K562 (cell line): ENCODE results near the gene DPH2. TPM values are rescaled to one million over a fixed set of nuclear protein-coding genes. Genes with fewer than 3 reads are reported as not detected.

Experiments
- ATAC-seq: fragments of 200-7000 bp; cut with Tn5 transposase; 3 replicates; pipeline ENCODE4 v1.9.1; 2020; ENCODE audit warnings: moderate library complexity
- BruUV-seq: library from RNA; stranded (reverse); fragments of 400-500 nt; replicated peaks from 2 replicates; lab custom pipeline; 2021; lab: Mats Ljungman, UMichigan
- CTCF ChIA-PET: fragments of 300-600 bp; formaldehyde crosslinking; extraction: SDS; loops from one replicate; lab custom pipeline; 2021; ENCODE audit warnings: low intra/inter-chr PET ratio; lab: Yijun Ruan, JAX
- POLR2A ChIA-PET: fragments of 300-600, 350-650 bp; sonication (Branson Sonifier 250); formaldehyde crosslinking; extraction: SDS; loops from one replicate; lab custom pipeline; 2021; ENCODE audit warnings: antibody characterized with exemption, inconsistent platforms; lab: Yijun Ruan, JAX
- DNase-seq, 4 experiments: peaks; one replicate each; pipeline versions ENCODE4 v3.0.0 to v3.0.0-alpha.2; 2011 to 2018; ENCODE audit warnings: low spot score in 3 of 4, mixed read lengths in 3 of 4; ENCODE audit errors: extremely low read depth in 1 of 4
- FAIRE-seq: peaks from 2 replicates; lab custom pipeline; 2011; peaks lifted over from hg19 to GRCh38; lab: Jason Lieb, UNC
- H2AFZ ChIP-seq: 2 replicates; pipeline ENCODE4 v1.6.0; 2011; ENCODE audit warnings: low read depth, low read length, control low read depth, inconsistent platforms
- H3K27ac ChIP-seq: fragments of 200-600 bp; 3 replicates; pipeline ENCODE4 v1.8.0; 2011; ENCODE audit warnings: low read depth, mild to moderate bottlenecking, control low read depth, inconsistent platforms, low read length, moderate library complexity, mixed read lengths; ENCODE audit errors: extremely low read depth
- H3K27me3 ChIP-seq, 2 experiments: fragments of 300-600 bp in 1 of 2; 2 replicates in 1 of 2; 3 replicates in 1 of 2; pipeline versions ENCODE4 v1.6.0 to v1.8.0; 2011; ENCODE audit warnings: inconsistent platforms in 2 of 2, low read length in 2 of 2, mild to moderate bottlenecking in 1 of 2, mixed read lengths in 1 of 2, moderate library complexity in 1 of 2; ENCODE audit not compliant: control insufficient read depth in 2 of 2, insufficient read depth in 2 of 2
- H3K36me3 ChIP-seq: fragments of 300-600 bp; 3 replicates; pipeline ENCODE4 v1.8.0; 2011; ENCODE audit warnings: mild to moderate bottlenecking, low read length, inconsistent platforms; ENCODE audit not compliant: control insufficient read depth, insufficient read depth
- H3K4me1 ChIP-seq, 2 experiments: fragments of 200-600 bp in 1 of 2; replicated peaks in 1 of 2; 2 replicates in 1 of 2; 3 replicates in 1 of 2; pipeline versions ENCODE4 v1.5.1 to v1.8.0; 2011; ENCODE audit warnings: inconsistent platforms in 2 of 2, low read length in 2 of 2, mild to moderate bottlenecking in 1 of 2, mixed read lengths in 1 of 2, moderate library complexity in 1 of 2; ENCODE audit not compliant: control insufficient read depth in 2 of 2, insufficient read depth in 2 of 2
- H3K4me2 ChIP-seq: 2 replicates; pipeline ENCODE4 v1.6.1; 2011; ENCODE audit warnings: low read length, control low read depth, inconsistent platforms, mixed read lengths; ENCODE audit not compliant: insufficient read depth
- H3K4me3 ChIP-seq: fragments of 200-600 bp; sonication (generic), shearing (Covaris generic); 2 replicates; pipeline ENCODE4 v1.5.1; 2016; ENCODE audit warnings: control low read depth, inconsistent platforms
- H3K79me2 ChIP-seq: fragments of 200-600 bp; 3 replicates; pipeline ENCODE4 v1.8.0; 2011; ENCODE audit warnings: low read length, inconsistent platforms; ENCODE audit not compliant: control insufficient read depth, insufficient read depth
- H3K9ac ChIP-seq, 2 experiments: 2 replicates each; pipeline versions ENCODE4 v1.6.0 to v1.6.1; 2011; ENCODE audit warnings: low read depth in 2 of 2, low read length in 2 of 2, control low read depth in 1 of 2, inconsistent platforms in 1 of 2, mild to moderate bottlenecking in 1 of 2, mixed read lengths in 1 of 2; ENCODE audit not compliant: insufficient read depth in 1 of 2
- H3K9me1 ChIP-seq: one replicate; pipeline ENCODE4 v1.6.0; 2011; ENCODE audit warnings: inconsistent platforms, mild to moderate bottlenecking, low read length, moderate library complexity; ENCODE audit not compliant: control insufficient read depth, insufficient read depth
- H3K9me3 ChIP-seq: replicated peaks from 2 replicates; pipeline ENCODE4 v1.5.1; 2011; ENCODE audit warnings: low read depth, low read length, inconsistent platforms; ENCODE audit not compliant: control insufficient read depth, insufficient read depth
- H4K20me1 ChIP-seq: replicated peaks from 2 replicates; pipeline ENCODE4 v1.6.1; 2011; ENCODE audit warnings: low read length, inconsistent platforms, mixed read lengths; ENCODE audit not compliant: control insufficient read depth, insufficient read depth
- ARID3B ChIP-seq: fragments of 250-450 bp; sonication (Bioruptor Pico); IDR thresholded peaks from 2 replicates; pipeline ENCODE4 v1.4.0; 2020; ENCODE audit warnings: borderline replicate concordance
- E2F3 ChIP-seq: fragments of 250-450 bp; sonication (Bioruptor Pico); IDR thresholded peaks from 2 replicates; pipeline ENCODE4 v1.4.0; 2020; ENCODE audit warnings: mild to moderate bottlenecking
- FOXJ2 ChIP-seq: fragments of 200-800 bp; sonication (Bioruptor generic); IDR thresholded peaks from 2 replicates; pipeline ENCODE4 v1.6.1; 2016; ENCODE audit warnings: missing genetic modification characterization, missing compliant biosample characterization
- ID3 ChIP-seq, 2 experiments: fragments of 250-450 bp in 1 of 2; fragments of 450-650 bp in 1 of 2; sonication (Bioruptor Pico) in 1 of 2; IDR thresholded peaks; 2 replicates each; pipeline versions ENCODE4 v1.6.1 to v1.8.0; 2016 to 2021; ENCODE audit warnings: mild to moderate bottlenecking in 2 of 2, moderate library complexity in 2 of 2, missing compliant biosample characterization in 1 of 2, missing genetic modification characterization in 1 of 2
- NCOA2 ChIP-seq, 2 experiments: fragments of 450-650 bp; IDR thresholded peaks; 2 replicates each; pipeline ENCODE4 v1.6.1; 2018; ENCODE audit warnings: mild to moderate bottlenecking in 2 of 2, moderate library complexity in 1 of 2; ENCODE audit not compliant: partially characterized antibody in 2 of 2
- RAD21 ChIP-seq, 2 experiments: fragments of 250-450 bp in 1 of 2; fragments of 450-650 bp in 1 of 2; sonication (Bioruptor Pico) in 1 of 2; formaldehyde crosslinking in 1 of 2; IDR thresholded peaks in 1 of 2; conservative IDR thresholded peaks in 1 of 2; 2 replicates each; pipeline versions ENCODE4 v1.4.0 to v1.8.0; 2020 to 2022; ENCODE audit warnings: mild to moderate bottlenecking in 2 of 2, moderate library complexity in 1 of 2
- SIN3A ChIP-seq, 2 experiments: fragments of 150-350 bp in 1 of 2; IDR thresholded peaks; 2 replicates each; pipeline ENCODE4 v1.6.1; 2011 to 2016; ENCODE audit warnings: borderline replicate concordance in 2 of 2, low read depth in 2 of 2, low read length in 2 of 2, mild to moderate bottlenecking in 2 of 2, moderate library complexity in 2 of 2; ENCODE audit not compliant: control insufficient read depth in 1 of 2
- SRSF9 ChIP-seq: fragments of 200-400 bp; formaldehyde crosslinking; IDR thresholded peaks from 2 replicates; pipeline ENCODE4 v1.6.1; 2017; ENCODE audit warnings: low read depth, low read length, borderline replicate concordance
- ZNF785 ChIP-seq: fragments of 250-450 bp; sonication (Bioruptor Pico); IDR thresholded peaks from 2 replicates; pipeline ENCODE4 v1.4.0; 2020; ENCODE audit warnings: mild to moderate bottlenecking
- ZNF830 ChIP-seq: fragments of 250-450 bp; sonication (Bioruptor Pico); IDR thresholded peaks from 2 replicates; pipeline ENCODE4 v1.5.0; 2021; ENCODE audit warnings: mild to moderate bottlenecking
- WGBS: fragments of 100-300 bp; shearing (Covaris generic); methylation state at CpG from one replicate; pipeline ENCODE4 v1.1.6; 2016; ENCODE audit warnings: low coverage, mixed read lengths; ENCODE audit not compliant: insufficient coverage; ENCODE audit errors: missing lambda C conversion rate; 5-methylcytosine and 5-hydroxymethylcytosine counted together
- in situ Hi-C: fragments of 300-500 bp; cut with MboI; formaldehyde crosslinking; loops from 4 replicates; pipeline ENCODE4 v1.15.0; 2018; ENCODE audit warnings: inconsistent platforms, mixed read lengths
- intact Hi-C: fragments of 100-400 bp; cut with micrococcal nuclease; formaldehyde crosslinking; loops from 2 replicates; pipeline ENCODE4 v1.14.2; 2022
- polyA plus RNA-seq, 8 experiments: library from polyadenylated mRNA; depleted of rRNA in 4 of 8; stranded (reverse) in 5 of 8; unstranded in 3 of 8; fragments of >200 nt; fragmentation: Nextera tagmentation in 2 of 8; fragmentation: Illumina TruSeq in 1 of 8; extraction: Ambion mirVana in 2 of 8; extraction: Trizol in 1 of 8; gene quantifications; 2 replicates each; pipeline versions ENCODE4 v1.2.1 to v1.2.3, GENCODE V29; 2011 to 2014; ENCODE audit warnings: inconsistent platforms in 1 of 8, missing spikeins in 1 of 8
- total RNA-seq, 7 experiments: library from RNA; depleted of rRNA in 6 of 7; stranded (reverse); fragments of >200 nt in 6 of 7; fragmentation: Illumina TruSeq in 2 of 7; extraction: Trizol in 2 of 7; gene quantifications; 2 replicates each; pipeline versions ENCODE4 v1.2.1 to v1.2.3, GENCODE V29; 2011 to 2021; ENCODE audit warnings: low replicate concordance in 1 of 7

DPH2 gene
- total and polyA plus RNA-seq, 9 of the 15 experiments (the other 6 are each of a cell fraction or from before 2014, with no cell fraction given), result 17.9 to 94.1 (median 68.1) TPM

DNA sequence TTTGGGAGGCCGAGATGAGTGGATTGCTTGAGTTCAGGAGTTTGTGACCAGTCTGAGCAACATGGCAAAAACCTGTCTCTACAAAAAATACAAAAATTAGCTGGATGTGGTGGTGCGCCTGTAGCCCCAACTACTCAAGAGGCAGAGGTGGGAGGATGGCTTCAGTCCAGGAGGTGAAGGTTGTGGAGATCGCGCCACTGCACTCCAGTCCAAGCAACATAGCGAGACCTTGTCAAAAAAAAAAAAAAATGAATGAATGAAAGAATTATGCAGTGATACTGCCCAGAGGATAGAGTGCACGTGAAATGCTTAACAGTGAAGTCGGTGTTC, 429 bp upstream of the DPH2 start (continued):
- TF ChIP-seq E2F3 (CRISPR knock-in tag) (no peak), ZNF830 (CRISPR knock-in tag) (no peak), SRSF9 (no peak), NCOA2 (IDR thresholded peaks at IDR 0.05; ENCODE audit: partially characterized antibody in 2 of 2) (no peak), ID3 (CRISPR knock-in tag; IDR thresholded peaks at IDR 0.05) (no peak), ID3 (tag; IDR thresholded peaks at IDR 0.05) (no peak)
- TF ChIP-seq, all 486 proteins: peak for 14

DNA sequence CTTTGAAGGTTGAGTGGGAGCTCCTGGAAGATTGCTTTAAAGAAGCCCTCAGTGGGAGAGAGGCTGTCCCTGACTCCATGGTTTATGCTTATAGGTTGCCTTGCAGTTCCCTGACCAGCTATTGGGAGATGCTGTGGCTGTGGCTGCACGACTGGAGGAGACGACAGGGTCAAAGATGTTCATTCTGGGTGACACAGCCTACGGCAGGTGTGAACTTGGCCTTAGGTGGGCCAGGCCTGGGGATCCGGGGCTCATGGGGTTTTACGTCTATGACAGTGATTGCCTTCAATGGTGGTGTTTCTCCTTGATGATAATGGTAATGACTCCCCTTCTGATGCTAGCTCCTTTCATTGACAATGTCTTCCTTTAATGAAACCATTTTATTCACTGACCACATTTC, 692 bp downstream of the DPH2 start:
- H3K4me1 ChIP-seq, result peaks cover 10 to 36% of the 10 kb centered on the region in 2 experiments; a peak in 4 of 5 replicates
- TF ChIP-seq FOXJ2 (tag) (no peak), ARID3B (CRISPR knock-in tag) (no peak), ZNF785 (CRISPR knock-in tag) (no peak), RAD21 (CRISPR knock-in tag; conservative IDR thresholded peaks at IDR 0.05 in 1 of 2, IDR thresholded peaks at IDR 0.05 in 1 of 2) (no peak), SIN3A (IDR thresholded peaks at IDR 0.05; ENCODE audit: borderline replicate concordance in 2 of 2, control insufficient read depth in 1 of 2, low read depth in 2 of 2, low read length in 2 of 2) (peak in 1 of 2 experiments; percentile 17; a peak in 1 of 4 replicates)
- no peak for DNase-seq
- H4K20me1 ChIP-seq, result peaks cover 1% of the 10 kb centered on the region; the same call in 1 of the 2 replicates
- H3K4me2 ChIP-seq, result peak overlapping the region; percentile 98
- H3K27ac ChIP-seq, result peak overlapping the region; percentile 71
- H3K9ac ChIP-seq, result peak overlapping the region; percentile 81 to 99
- no peaks in the 10 kb centered on the region for H3K9me3 ChIP-seq
- POLR2A ChIA-PET, result interaction anchor here (0.5 to 1.4 kb wide), 5 partner anchors 8 to 561 kb away, joined by 3 to 7 read pairs (median 3); no protein-coding TSS in a partner anchor
- WGBS, result 4% methylated on average over 5 of the region's 5 CpGs
- intact Hi-C loops, result no loop called here
- H3K27me3 ChIP-seq, result no peaks in the 10 kb centered on the region
- ATAC-seq, result no peak
- CTCF ChIA-PET, result no interaction called here
- peaks cover 4% of the 10 kb centered on the region for H3K9me1 ChIP-seq
- H3K36me3 ChIP-seq, result peaks cover 36% of the 10 kb centered on the region
- FAIRE-seq, result no peak
- peaks cover 24% of the 10 kb centered on the region for H3K79me2 ChIP-seq
- no TSS peak for BruUV-seq
- in situ Hi-C loops, result no loop called here
- peak overlapping the region; percentile 100 for H3K4me3 ChIP-seq
- peak overlapping the region; percentile 87; the same call in 1 of the 2 replicates for H2AFZ ChIP-seq
